DND-41 (cell line): ENCODE results near the gene GUCA2A.

Source experiments
- ATAC-seq: fragments of 200-7000 bp; cut with Tn5 transposase; 3 replicates; pipeline ENCODE4 v1.9.1; 2021; ENCODE audit warnings: low read depth; ENCODE audit not compliant: insufficient read depth
- DNase-seq: peaks from one replicate; pipeline ENCODE4 v3.0.0-alpha.2; 2020
- H2AFZ ChIP-seq: 2 replicates; pipeline ENCODE4 v1.6.0; 2012; ENCODE audit warnings: low read depth, low read length
- H3K27ac ChIP-seq: 2 replicates; pipeline ENCODE4 v1.5.1; 2012; ENCODE audit warnings: low read length, inconsistent platforms
- H3K27me3 ChIP-seq: fragments of 200-600 bp; sonication (generic); 2 replicates; pipeline ENCODE4 v1.6.0; 2012; ENCODE audit warnings: low read length, mild to moderate bottlenecking, inconsistent platforms; ENCODE audit not compliant: insufficient read depth, poor library complexity
- H3K36me3 ChIP-seq: 2 replicates; pipeline ENCODE4 v1.5.1; 2012; ENCODE audit warnings: low read length, inconsistent platforms; ENCODE audit not compliant: insufficient read depth
- H3K4me1 ChIP-seq: 2 replicates; pipeline ENCODE4 v1.5.1; 2012; ENCODE audit warnings: mild to moderate bottlenecking, low read length; ENCODE audit not compliant: insufficient read depth
- H3K4me2 ChIP-seq: 2 replicates; pipeline ENCODE4 v1.6.0; 2012; ENCODE audit warnings: mild to moderate bottlenecking, moderate library complexity, low read length, inconsistent platforms; ENCODE audit not compliant: insufficient read depth
- H3K4me3 ChIP-seq, 2 experiments: fragments of 200-600 bp in 1 of 2; shearing (Covaris generic) in 1 of 2; 2 replicates each; pipeline ENCODE4 v1.5.1; 2012 to 2016; ENCODE audit warnings: inconsistent platforms in 2 of 2, low read length in 2 of 2, mild to moderate bottlenecking in 2 of 2, low read depth in 1 of 2, moderate library complexity in 1 of 2
- H3K79me2 ChIP-seq: 2 replicates; pipeline ENCODE4 v1.6.0; 2012; ENCODE audit warnings: low read length, inconsistent platforms; ENCODE audit not compliant: insufficient read depth
- H3K9ac ChIP-seq: 2 replicates; pipeline ENCODE4 v1.6.0; 2012; ENCODE audit warnings: low read depth, mild to moderate bottlenecking, inconsistent platforms, low read length, moderate library complexity
- H3K9me3 ChIP-seq: 2 replicates; pipeline ENCODE4 v1.5.1; 2012; ENCODE audit warnings: low read length, moderate library complexity, mild to moderate bottlenecking, inconsistent platforms; ENCODE audit not compliant: insufficient read depth, severe bottlenecking
- H4K20me1 ChIP-seq: 2 replicates; pipeline ENCODE4 v1.6.0; 2012; ENCODE audit warnings: low read length; ENCODE audit not compliant: insufficient read depth
- EZH2 ChIP-seq: IDR thresholded peaks from 3 replicates; pipeline ENCODE4 v1.6.1; 2012; ENCODE audit warnings: borderline replicate concordance, low read depth, mild to moderate bottlenecking, moderate library complexity, low read length, inconsistent platforms; ENCODE audit not compliant: severe bottlenecking
- TF ChIP-seq, protein P1 (sequence below): IDR thresholded peaks from 2 replicates; pipeline ENCODE4 v1.5.1; 2012; ENCODE audit warnings: borderline replicate concordance, low read length, moderate library complexity, mild to moderate bottlenecking; ENCODE audit not compliant: poor library complexity, severe bottlenecking; ENCODE audit errors: extremely low read depth

GUCA2A gene

GRCh38 chr1:42130061-42130660, 34.4 kb downstream of the GUCA2A start:
- ATAC-seq, result no peak
- no peaks in the 10 kb centered on the region for H3K27me3 ChIP-seq
- no peaks in the 10 kb centered on the region for H3K36me3 ChIP-seq
- no peak overlapping the region for H3K27ac ChIP-seq
- H3K4me1 ChIP-seq, result no peaks in the 10 kb centered on the region
- H3K9me3 ChIP-seq, result no peaks in the 10 kb centered on the region
- no peak overlapping the region for H2AFZ ChIP-seq
- H3K4me3 ChIP-seq, result no peak overlapping the region
- no peaks in the 10 kb centered on the region for H3K79me2 ChIP-seq
- H3K4me2 ChIP-seq, result no peak overlapping the region
- H4K20me1 ChIP-seq, result no peaks in the 10 kb centered on the region
- no peak overlapping the region for H3K9ac ChIP-seq
- no peak for TF ChIP-seq EZH2
- TF ChIP-seq, protein P1, sequence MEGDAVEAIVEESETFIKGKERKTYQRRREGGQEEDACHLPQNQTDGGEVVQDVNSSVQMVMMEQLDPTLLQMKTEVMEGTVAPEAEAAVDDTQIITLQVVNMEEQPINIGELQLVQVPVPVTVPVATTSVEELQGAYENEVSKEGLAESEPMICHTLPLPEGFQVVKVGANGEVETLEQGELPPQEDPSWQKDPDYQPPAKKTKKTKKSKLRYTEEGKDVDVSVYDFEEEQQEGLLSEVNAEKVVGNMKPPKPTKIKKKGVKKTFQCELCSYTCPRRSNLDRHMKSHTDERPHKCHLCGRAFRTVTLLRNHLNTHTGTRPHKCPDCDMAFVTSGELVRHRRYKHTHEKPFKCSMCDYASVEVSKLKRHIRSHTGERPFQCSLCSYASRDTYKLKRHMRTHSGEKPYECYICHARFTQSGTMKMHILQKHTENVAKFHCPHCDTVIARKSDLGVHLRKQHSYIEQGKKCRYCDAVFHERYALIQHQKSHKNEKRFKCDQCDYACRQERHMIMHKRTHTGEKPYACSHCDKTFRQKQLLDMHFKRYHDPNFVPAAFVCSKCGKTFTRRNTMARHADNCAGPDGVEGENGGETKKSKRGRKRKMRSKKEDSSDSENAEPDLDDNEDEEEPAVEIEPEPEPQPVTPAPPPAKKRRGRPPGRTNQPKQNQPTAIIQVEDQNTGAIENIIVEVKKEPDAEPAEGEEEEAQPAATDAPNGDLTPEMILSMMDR, result no peak
- no peak for DNase-seq

GRCh38 chr1:42128964-42129363, 35.6 kb downstream of the GUCA2A start:
- DNase-seq (no peak), ATAC-seq (no peak)
- H3K27me3 ChIP-seq, result no peaks in the 10 kb centered on the region
- H2AFZ ChIP-seq, result no peak overlapping the region
- no peak overlapping the region for H3K4me2 ChIP-seq
- no peak overlapping the region for H3K27ac ChIP-seq
- H3K9me3 ChIP-seq, result no peaks in the 10 kb centered on the region
- H3K9ac ChIP-seq, result no peak overlapping the region
- no peaks in the 10 kb centered on the region for H3K79me2 ChIP-seq
- H4K20me1 ChIP-seq, result no peaks in the 10 kb centered on the region
- no peaks in the 10 kb centered on the region for H3K4me1 ChIP-seq
- TF ChIP-seq EZH2, result no peak
- TF ChIP-seq, protein P1, result no peak
- no peaks in the 10 kb centered on the region for H3K36me3 ChIP-seq
- no peak overlapping the region for H3K4me3 ChIP-seq

GRCh38 chr1:42128499-42128898, 36.0 kb downstream of the GUCA2A start:
- Histone ChIP-seq H3K4me1 (no peaks in the 10 kb centered on the region), H3K27ac (no peak overlapping the region), H2AFZ (peak overlapping the region; percentile 19; the same call in 1 of the 2 replicates), H4K20me1 (no peaks in the 10 kb centered on the region), H3K36me3 (no peaks in the 10 kb centered on the region), H3K9me3 (no peaks in the 10 kb centered on the region), H3K9ac (no peak overlapping the region), H3K79me2 (no peaks in the 10 kb centered on the region), H3K4me3 (no peak overlapping the region), H3K27me3 (no peaks in the 10 kb centered on the region), H3K4me2 (no peak overlapping the region)
- TF ChIP-seq, protein P1, result no peak
- TF ChIP-seq EZH2, result no peak
- ATAC-seq (no peak), DNase-seq (no peak)

- H3K36me3 ChIP-seq, result no peaks in the 10 kb centered on the region
- DNase-seq (no peak), ATAC-seq (no peak)
- no peaks in the 10 kb centered on the region for H3K4me1 ChIP-seq
- no peak overlapping the region for H2AFZ ChIP-seq
- H3K4me3 ChIP-seq, result no peak overlapping the region
- no peaks in the 10 kb centered on the region for H3K9me3 ChIP-seq
- TF ChIP-seq, protein P1, result no peak
- H3K79me2 ChIP-seq, result no peaks in the 10 kb centered on the region
- H3K4me2 ChIP-seq, result no peak overlapping the region
- no peak overlapping the region for H3K27ac ChIP-seq
- no peak overlapping the region for H3K9ac ChIP-seq
- no peaks in the 10 kb centered on the region for H3K27me3 ChIP-seq
- no peaks in the 10 kb centered on the region for H4K20me1 ChIP-seq
These were observed 36.8 kb downstream of the GUCA2A start for GRCh38 chr1:42127767-42128166.
